Measurements from ENCODE around the gene BUB1.

DNA sequence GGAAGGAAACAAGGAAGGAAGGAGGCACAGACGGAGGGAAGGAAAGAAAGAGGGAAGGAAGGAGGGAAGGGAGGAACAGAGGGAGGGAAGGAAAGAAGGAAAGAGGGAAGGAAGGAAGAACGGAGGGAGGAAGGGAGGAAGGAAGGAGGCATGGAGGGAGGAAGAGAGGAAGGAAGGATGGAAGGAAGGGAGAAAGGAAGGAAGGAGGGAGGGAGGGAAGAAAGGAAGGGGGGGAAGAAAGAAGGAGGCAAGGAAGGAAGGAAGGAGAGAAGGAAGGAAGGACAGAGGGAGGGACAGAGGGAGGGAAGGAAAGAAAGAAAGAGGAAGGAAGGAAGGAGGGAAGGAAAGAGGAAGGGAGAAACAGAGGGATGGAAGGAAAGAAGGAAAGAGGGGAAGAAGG, 47.0 kb upstream of the BUB1 start:
- no peak for TF ChIP-seq CTCF (IDR thresholded peaks at IDR 0.05; ENCODE audit: poor library complexity, severe bottlenecking)
- TF ChIP-seq EP300 (conservative IDR thresholded peaks at IDR 0.05; ENCODE audit: poor library complexity, severe bottlenecking) = no peak
- TF ChIP-seq SMC3 (conservative IDR thresholded peaks at IDR 0.05; ENCODE audit: poor library complexity) = no peak
